ENCODE measurements around the gene CD209. TPM values are rescaled to one million over a fixed set of nuclear protein-coding genes. Genes with fewer than 3 reads are reported as not detected.

The CD209 gene
- total and polyA plus RNA-seq, 9 of the 15 experiments (the other 6 are each of a cell fraction or from before 2014, with no cell fraction given), result 0.01 TPM; not detected in 8

GRCh38 chr19:7788178-7788932, 41.0 kb upstream of the CD209 start:
- Histone ChIP-seq H4K20me1 (replicated peaks; ENCODE audit: control insufficient read depth, insufficient read depth, low read length) (no peaks in the 10 kb centered on the region), H3K4me1 (replicated peaks in 1 of 2; ENCODE audit: control insufficient read depth in 2 of 2, insufficient read depth in 2 of 2, low read length in 2 of 2) (peaks cover 0 to 16% of the 10 kb centered on the region in 2 experiments; a peak in 2 of 5 replicates), H2AFZ (ENCODE audit: low read depth, low read length) (no peak overlapping the region), H3K9me1 (ENCODE audit: control insufficient read depth, insufficient read depth, low read length) (no peaks in the 10 kb centered on the region), H3K27ac (ENCODE audit: extremely low read depth, low read depth, low read length) (no peak overlapping the region), H3K27me3 (ENCODE audit: control insufficient read depth in 2 of 2, insufficient read depth in 2 of 2, low read length in 2 of 2) (peaks cover 0 to 23% of the 10 kb centered on the region in 2 experiments; a peak in 3 of 5 replicates), H3K4me2 (ENCODE audit: insufficient read depth, low read length) (no peak overlapping the region), H3K4me3 (no peak overlapping the region), H3K9ac (ENCODE audit: insufficient read depth in 1 of 2, low read depth in 2 of 2, low read length in 2 of 2) (no peak overlapping the region), H3K9me3 (replicated peaks; ENCODE audit: control insufficient read depth, insufficient read depth, low read depth, low read length) (no peaks in the 10 kb centered on the region), H3K36me3 (ENCODE audit: control insufficient read depth, insufficient read depth, low read length) (no peaks in the 10 kb centered on the region), H3K79me2 (ENCODE audit: control insufficient read depth, insufficient read depth, low read length) (no peaks in the 10 kb centered on the region)
- ChIA-PET CTCF (ENCODE audit: low intra/inter-chr PET ratio) (no interaction called here), POLR2A (no interaction called here)
- DNase-seq (ENCODE audit: extremely low read depth in 1 of 4, low spot score in 3 of 4), result no peak
- intact Hi-C loops (cut with micrococcal nuclease) (no loop called here), in situ Hi-C loops (cut with MboI) (no loop called here)
- no TSS peak for BruUV-seq (replicated peaks)
- TF ChIP-seq MEF2A (IDR thresholded peaks at IDR 0.05; ENCODE audit: control insufficient read depth, low read depth, low read length) (no peak), RFX1 (IDR thresholded peaks at IDR 0.05) (no peak), MEF2D (tag; conservative IDR thresholded peaks at IDR 0.05; ENCODE audit: low read depth) (no peak), CBFA2T2 (conservative IDR thresholded peaks at IDR 0.05) (no peak), MITF (IDR thresholded peaks at IDR 0.05) (no peak), ZNF77 (CRISPR knock-in tag; IDR thresholded peaks at IDR 0.05) (no peak), XRCC3 (IDR thresholded peaks at IDR 0.05) (no peak), PHTF2 (CRISPR knock-in tag; IDR thresholded peaks at IDR 0.05) (no peak), SMAD3 (CRISPR knock-in tag; conservative IDR thresholded peaks at IDR 0.05) (no peak), TAF7 (tag; IDR thresholded peaks at IDR 0.05) (no peak), FOXJ2 (tag; IDR thresholded peaks at IDR 0.05) (no peak), ZKSCAN1 (IDR thresholded peaks at IDR 0.05; ENCODE audit: low read depth, low read length) (no peak), ZNF76 (CRISPR knock-in tag; IDR thresholded peaks at IDR 0.05; ENCODE audit: borderline replicate concordance) (no peak)
- TF ChIP-seq, protein P1, sequence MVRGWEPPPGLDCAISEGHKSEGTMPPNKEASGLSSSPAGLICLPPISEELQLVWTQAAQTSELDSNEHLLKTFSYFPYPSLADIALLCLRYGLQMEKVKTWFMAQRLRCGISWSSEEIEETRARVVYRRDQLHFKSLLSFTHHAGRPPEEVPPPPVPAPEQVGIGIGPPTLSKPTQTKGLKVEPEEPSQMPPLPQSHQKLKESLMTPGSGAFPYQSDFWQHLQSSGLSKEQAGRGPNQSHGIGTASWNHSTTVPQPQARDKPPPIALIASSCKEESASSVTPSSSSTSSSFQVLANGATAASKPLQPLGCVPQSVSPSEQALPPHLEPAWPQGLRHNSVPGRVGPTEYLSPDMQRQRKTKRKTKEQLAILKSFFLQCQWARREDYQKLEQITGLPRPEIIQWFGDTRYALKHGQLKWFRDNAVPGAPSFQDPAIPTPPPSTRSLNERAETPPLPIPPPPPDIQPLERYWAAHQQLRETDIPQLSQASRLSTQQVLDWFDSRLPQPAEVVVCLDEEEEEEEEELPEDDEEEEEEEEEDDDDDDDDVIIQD (CRISPR knock-in tag; IDR thresholded peaks at IDR 0.05), result no peak
- TF ChIP-seq, protein P2, sequence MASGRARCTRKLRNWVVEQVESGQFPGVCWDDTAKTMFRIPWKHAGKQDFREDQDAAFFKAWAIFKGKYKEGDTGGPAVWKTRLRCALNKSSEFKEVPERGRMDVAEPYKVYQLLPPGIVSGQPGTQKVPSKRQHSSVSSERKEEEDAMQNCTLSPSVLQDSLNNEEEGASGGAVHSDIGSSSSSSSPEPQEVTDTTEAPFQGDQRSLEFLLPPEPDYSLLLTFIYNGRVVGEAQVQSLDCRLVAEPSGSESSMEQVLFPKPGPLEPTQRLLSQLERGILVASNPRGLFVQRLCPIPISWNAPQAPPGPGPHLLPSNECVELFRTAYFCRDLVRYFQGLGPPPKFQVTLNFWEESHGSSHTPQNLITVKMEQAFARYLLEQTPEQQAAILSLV (tag; IDR thresholded peaks at IDR 0.05), result no peak
- WGBS (ENCODE audit: insufficient coverage, low coverage, missing lambda C conversion rate), result 27% methylated on average over 28 of the region's 67 CpGs
- ATAC-seq, result no peak
- FAIRE-seq, result no peak

All from K562 (cell line).